ENCODE data around the gene ASPHD2. TPM values are rescaled to one million over a fixed set of nuclear protein-coding genes. Genes with fewer than 3 reads are reported as not detected.

The ASPHD2 gene
- 1 to 10 TPM in 3 of 4 donors, under 1 TPM in 1; 0.38 to 2.4 (median 1.6) TPM for total RNA-seq

- DNase-seq: peak; percentile 64 to 69
- H3K36me3 ChIP-seq: no peaks in the 10 kb centered on the region
- peaks cover 0 to 9% of the 10 kb centered on the region in 2 donors for H3K4me1 ChIP-seq
- peak within 1 kb of the TSS in 2 of 3 donors; percentile 25 to 30 for H3K27ac ChIP-seq
- TF ChIP-seq CTCF (IDR thresholded peaks at IDR 0.05) (peak in 1 of 6 experiments; percentile 19), POLR2A (IDR thresholded peaks at IDR 0.05) (peak; percentile 8 to 43)
- intact Hi-C loops (cut with DNase I): no loop called here
- H3K4me3 ChIP-seq (replicated peaks in 1 of 3): peak within 1 kb of the TSS in 2 of 3 donors; percentile 6 to 48
- H3K27me3 ChIP-seq: no peaks in the 10 kb centered on the region
- 1% methylated on average over 39 to 48 of the region's 96 CpGs for WGBS, 2 donors
- H3K9me3 ChIP-seq: no peaks in the 10 kb centered on the region
These were observed at the start of gene ASPHD2 for GRCh38 chr22:26428515-26429457. Gene ASPHD2, plus strand, starts transcription at chr22:26429260. Its CDS starts 4,356 bp downstream, at chr22:26433616.

- Histone ChIP-seq H3K27me3 (no peaks in the 10 kb centered on the region), H3K36me3 (no peaks in the 10 kb centered on the region), H3K27ac (no peak overlapping the region), H3K4me1 (no peaks in the 10 kb centered on the region), H3K4me3 (replicated peaks in 1 of 3) (no peak overlapping the region), H3K9me3 (no peaks in the 10 kb centered on the region)
- TF ChIP-seq CTCF (IDR thresholded peaks at IDR 0.05) (no peak), POLR2A (IDR thresholded peaks at IDR 0.05) (no peak)
- DNase-seq: no peak
- WGBS, 2 donors: 70 to 80% methylated on average over 10 of the region's 10 CpGs
- intact Hi-C loops (cut with DNase I): no loop called here
These were observed 48.8 kb upstream of the ASPHD2 start for GRCh38 chr22:26380072-26380830.

GRCh38 chr22:26382782-26383181 is 46.3 kb upstream of the ASPHD2 start:
- no peak for TF ChIP-seq CTCF (IDR thresholded peaks at IDR 0.05)
- no peak for TF ChIP-seq POLR2A (IDR thresholded peaks at IDR 0.05)
- intact Hi-C loops (cut with DNase I): no loop called here
- WGBS, 2 donors: 66 to 68% methylated on average over 3 of the region's 3 CpGs
- H3K9me3 ChIP-seq: no peaks in the 10 kb centered on the region
- no peak overlapping the region for H3K4me3 ChIP-seq (replicated peaks in 1 of 3)
- DNase-seq: no peak
- H3K36me3 ChIP-seq: no peaks in the 10 kb centered on the region
- H3K27me3 ChIP-seq: no peaks in the 10 kb centered on the region
- no peak overlapping the region for H3K27ac ChIP-seq
- no peaks in the 10 kb centered on the region for H3K4me1 ChIP-seq

- Histone ChIP-seq H3K9me3 (no peaks in the 10 kb centered on the region), H3K4me3 (replicated peaks in 1 of 3) (no peak overlapping the region), H3K27ac (no peak overlapping the region), H3K4me1 (no peaks in the 10 kb centered on the region), H3K27me3 (no peaks in the 10 kb centered on the region), H3K36me3 (no peaks in the 10 kb centered on the region)
- no peak for DNase-seq
- intact Hi-C loops (cut with DNase I): no loop called here
- WGBS, 2 donors: 76 to 86% methylated on average over 7 of the region's 7 CpGs
- TF ChIP-seq CTCF (IDR thresholded peaks at IDR 0.05) (no peak), POLR2A (IDR thresholded peaks at IDR 0.05) (no peak)
These were observed 45.0 kb upstream of the ASPHD2 start for GRCh38 chr22:26383968-26384556.
